Globus pallidus (tissue), 1 donor: ENCODE results near the gene ATP8B2.
"Not testable (repeated sequence)": the region's sequence is repeated elsewhere in the genome, so short reads cannot be mapped to it uniquely, and the experiment has no call there.

ENCODE experiments used
- DNase-seq: peaks from one replicate; pipeline ENCODE4 v3.0.0-alpha.2; 2015; ENCODE audit warnings: low spot score

The ATP8B2 gene

DNA sequence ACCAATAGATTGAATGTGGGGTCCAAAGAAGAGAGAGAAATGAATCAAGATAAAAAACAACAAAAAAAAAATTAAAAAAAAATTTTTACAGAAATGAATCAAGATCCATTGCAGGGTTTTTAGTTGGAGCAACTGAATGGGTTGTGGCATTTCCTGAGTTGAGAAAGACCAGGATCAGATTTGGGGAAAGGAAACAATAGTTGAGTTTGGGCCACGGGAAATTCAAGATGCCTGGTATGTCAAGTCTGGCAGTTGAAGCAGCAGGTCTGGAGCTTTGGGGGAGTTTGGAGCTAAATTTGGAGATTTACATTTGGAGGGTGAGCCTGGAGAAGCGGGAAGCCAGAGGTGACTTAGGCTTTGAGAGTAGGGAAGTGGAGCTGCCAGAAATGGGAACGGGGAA is 22.6 kb downstream of the ATP8B2 start:
- no peak for DNase-seq

DNA sequence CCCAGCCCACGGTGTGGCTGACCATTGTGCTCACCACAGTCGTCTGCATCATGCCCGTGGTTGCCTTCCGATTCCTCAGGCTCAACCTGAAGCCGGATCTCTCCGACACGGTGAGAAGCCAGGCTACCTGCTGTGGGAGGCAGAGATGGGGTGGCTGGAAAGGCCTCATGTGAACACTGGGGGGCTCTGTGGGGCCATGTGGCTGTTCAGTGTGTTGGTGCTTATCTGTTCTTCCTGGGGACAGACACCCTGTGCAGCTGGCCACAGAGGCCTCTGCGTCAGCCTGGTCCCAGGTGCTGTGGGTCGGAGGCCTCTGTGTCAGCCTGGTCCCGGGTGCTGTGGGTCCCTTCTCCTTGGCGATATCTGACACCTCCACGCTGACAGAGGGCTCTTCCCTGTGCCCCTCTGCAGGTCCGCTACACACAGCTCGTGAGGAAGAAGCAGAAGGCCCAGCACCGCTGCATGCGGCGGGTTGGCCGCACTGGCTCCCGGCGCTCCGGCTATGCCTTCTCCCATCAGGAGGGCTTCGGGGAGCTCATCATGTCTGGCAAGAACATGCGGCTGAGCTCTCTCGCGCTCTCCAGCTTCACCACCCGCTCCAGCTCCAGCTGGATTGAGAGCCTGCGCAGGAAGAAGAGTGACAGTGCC is 23.2 kb downstream of the ATP8B2 start:
- DNase-seq, result no peak

GRCh38 chr1:154349121-154349520 is 23.8 kb downstream of the ATP8B2 start:
- no peak for DNase-seq

GRCh38 chr1:154350383-154350782 is 25.1 kb downstream of the ATP8B2 start:
- DNase-seq, result no peak

- DNase-seq, result no peak
Observed at GRCh38 chr1:154351363-154352068, 26.2 kb downstream of the ATP8B2 start.

DNA sequence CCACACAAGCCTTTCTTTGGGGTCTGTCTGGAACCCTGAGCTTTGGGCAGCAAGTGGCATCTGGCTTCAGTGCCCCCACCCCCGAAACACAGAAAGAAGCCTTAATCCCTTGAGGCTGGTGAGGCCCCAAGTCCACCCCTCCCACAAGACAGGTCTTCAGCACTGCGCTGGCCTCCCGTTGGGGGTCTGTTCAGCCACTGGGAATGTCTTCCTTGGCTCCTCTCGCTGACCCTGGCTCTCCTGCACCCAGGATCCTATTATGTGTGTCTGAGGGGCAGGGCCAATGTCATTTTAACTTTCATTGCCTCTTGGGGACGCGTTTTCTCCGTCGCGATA is 26.9 kb downstream of the ATP8B2 start:
- DNase-seq, result no peak

- peak; percentile 11 for DNase-seq
Observed at GRCh38 chr1:154352581-154353459, 27.5 kb downstream of the ATP8B2 start.

DNA sequence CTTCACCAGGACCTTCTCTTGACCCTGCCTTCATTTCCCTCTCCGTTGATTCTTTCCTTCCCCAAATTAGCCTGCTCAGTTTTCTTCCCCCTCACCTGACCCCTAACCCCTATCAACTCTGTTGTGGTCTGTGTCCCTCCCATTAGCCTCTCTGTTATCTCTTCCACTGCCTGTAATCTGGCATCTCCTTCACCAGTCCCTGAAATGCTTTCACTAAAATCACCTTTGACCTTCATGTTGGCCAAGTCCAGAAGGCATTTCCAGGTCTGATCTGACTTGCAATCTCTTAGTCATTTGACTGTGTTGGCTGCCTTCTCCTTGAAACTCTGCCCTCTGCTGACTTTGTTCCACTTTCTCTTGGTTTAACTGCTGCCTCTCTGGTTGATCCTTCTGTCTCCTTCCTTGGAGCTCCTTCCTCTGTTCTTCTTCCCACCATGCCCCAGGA is 28.2 kb downstream of the ATP8B2 start:
- no peak for DNase-seq

DNA sequence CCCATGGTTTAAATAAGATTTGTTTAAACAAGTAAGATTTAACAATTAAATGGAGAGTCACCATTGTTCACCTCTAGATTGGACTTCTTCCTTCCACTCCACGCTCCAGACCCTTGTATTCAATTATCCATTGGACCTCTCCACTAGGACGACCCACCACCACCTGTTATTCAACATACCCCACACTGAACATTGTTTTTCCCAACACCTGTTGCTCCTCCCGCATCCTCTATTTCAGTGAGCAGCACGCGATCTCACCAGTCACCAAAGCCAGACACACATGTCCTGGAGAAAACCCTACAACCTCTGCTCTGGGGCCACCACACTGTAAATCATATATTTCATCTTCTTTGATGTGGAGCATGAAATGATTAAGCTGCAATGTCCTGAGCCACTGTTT is 28.6 kb downstream of the ATP8B2 start:
- no peak for DNase-seq

DNA sequence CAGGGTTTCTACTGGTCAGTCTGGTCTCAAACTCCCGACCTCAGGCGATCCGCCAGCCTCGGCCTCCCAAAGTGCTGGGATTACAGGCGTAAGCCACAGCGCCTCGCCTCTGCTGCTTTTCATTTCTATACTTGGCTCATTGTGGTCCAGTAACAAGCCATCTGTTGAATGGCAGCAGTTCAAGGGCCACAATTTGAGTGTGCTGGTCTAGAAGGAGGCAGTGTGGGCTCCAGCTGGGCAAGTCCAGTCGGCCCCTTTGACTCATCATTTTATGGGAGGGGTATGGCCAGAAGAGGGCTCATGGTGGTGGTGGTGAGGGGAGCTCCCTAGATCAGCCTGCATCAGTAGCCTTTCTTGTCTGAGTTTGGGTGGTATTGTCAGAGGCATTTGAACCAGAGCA is 33.2 kb downstream of the ATP8B2 start:
- no peak for DNase-seq

DNA sequence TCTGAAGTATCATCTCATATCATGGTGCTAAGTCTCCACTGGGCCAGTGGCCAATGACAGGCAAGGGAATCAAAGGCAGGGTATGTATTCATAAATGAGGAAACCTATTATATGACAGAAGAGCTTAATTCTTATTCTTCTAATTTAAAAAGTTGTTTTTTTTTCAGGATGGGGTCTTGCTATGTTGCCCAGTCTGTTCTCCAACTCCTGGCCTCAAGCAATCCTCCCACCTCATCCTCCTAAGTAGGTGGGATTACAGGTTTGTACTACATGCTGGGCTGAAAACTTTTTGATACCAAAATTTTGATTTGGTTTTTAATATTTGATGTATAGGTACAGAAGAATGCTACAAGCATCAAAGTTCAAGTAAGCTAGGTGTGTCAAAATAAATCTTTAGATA is 35.0 kb downstream of the ATP8B2 start:
- DNase-seq, result no peak

GRCh38 chr1:154360881-154361280 is 35.6 kb downstream of the ATP8B2 start:
- DNase-seq, result not testable (repeated sequence)

- no peak for DNase-seq
Observed at GRCh38 chr1:154361357-154361756, 36.0 kb downstream of the ATP8B2 start.

GRCh38 chr1:154371436-154371835 is 46.1 kb downstream of the ATP8B2 start:
- no peak for DNase-seq

DNA sequence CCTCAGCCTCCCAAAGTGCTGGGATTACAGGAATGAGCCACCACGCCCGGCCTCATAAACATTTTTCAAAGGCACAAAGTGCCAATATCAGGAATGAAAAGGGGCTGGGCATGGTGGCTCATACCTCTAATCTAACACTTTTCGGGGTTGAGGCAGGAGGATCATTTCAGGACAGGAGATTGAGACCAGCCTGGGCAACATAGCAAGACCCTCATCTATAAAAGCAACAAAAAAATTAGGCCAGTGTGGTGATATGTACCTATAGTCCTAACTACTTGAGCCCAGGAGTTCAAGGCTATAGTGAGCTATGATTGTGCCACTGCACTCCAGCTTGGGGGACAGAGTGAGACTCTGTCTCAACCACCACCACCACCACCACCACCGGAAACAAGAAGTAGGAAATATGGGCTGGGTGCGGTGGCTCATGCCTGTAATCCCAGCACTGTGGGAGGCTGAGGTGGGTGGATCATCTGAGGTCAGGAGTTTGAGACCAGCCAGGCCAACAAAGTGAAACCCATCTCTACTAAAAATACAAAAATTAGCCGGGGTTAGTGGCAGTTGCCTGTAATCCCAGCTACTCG is 48.5 kb downstream of the ATP8B2 start:
- DNase-seq, result not testable (repeated sequence)

- DNase-seq, result no peak
Observed at GRCh38 chr1:154379301-154379700, 54.0 kb downstream of the ATP8B2 start.

- no peak for DNase-seq
Observed at GRCh38 chr1:154384650-154385489, 59.5 kb downstream of the ATP8B2 start.

DNA sequence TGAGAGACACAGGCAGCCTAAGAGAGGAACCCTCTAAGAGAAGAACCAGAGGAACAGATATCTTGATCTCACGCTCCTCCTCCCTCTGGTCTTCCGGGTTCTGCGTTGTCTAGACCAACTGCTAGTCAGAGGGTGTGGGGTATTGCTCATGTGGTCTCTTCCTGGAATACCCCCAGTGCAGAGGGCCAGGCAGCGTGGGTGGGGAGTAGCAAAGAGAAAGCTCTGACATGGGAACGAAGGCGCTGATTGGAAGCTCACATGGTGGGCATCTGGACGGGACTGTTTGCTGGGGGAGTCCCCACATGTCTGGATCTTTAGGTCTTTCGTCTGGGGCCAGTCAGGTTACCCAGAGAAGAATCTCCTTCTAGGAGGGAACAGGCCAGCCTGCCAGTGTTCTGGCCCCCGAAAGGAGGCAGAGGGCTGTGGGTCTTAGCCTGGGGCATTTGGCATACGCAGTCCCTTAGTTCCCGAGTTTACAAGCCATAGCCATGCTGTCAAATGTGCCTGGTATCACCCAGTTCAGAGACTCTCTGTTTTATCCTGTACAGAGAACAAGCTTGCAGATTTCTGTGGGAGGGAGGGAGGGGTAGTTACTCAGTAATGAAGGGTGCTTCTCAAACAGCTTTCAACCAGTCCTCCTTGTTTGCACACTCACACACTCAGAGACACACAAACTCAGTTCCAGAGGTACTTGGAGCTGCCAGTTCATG is 61.5 kb downstream of the ATP8B2 start:
- DNase-seq, result no peak

DNA sequence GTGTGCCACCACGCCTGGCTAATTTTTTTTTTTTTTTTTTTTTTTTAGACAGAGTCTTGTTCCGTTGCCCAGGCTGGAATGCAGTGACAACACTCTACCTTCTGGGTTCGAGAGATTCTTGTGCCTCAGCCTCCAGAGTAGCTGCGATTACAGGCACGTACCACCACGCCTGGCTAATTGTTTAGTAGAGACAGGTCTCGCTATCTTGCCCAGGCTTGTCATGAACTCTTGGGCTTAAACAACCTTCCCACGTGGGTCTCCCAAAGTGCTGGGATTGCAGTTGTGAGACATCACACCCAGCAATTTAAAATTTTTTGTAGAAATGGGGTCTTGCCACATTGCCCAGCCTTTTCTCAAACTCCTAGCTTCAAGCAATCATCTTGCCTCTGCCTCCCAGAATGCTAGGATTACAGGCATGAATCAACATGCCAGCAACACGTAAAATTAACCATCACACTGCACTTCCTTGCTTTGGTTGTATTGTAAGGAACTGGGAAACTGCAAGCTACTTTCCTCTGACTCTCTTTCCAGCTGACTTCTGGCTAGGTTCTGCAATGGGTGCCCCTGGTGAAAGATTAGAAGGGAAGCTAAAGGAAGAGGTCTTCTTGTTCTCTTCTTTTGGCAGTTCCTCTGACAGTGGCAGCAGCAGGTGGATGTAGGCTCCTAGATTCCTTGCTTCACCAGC is 65.9 kb downstream of the ATP8B2 start:
- DNase-seq, result no peak

- DNase-seq, result no peak
Observed at GRCh38 chr1:154398141-154398540, 72.8 kb downstream of the ATP8B2 start.
